ENCODE measurements around the gene KRTAP3-1. TPM values are rescaled to one million over a fixed set of nuclear protein-coding genes. Genes with fewer than 3 reads are reported as not detected.

The KRTAP3-1 gene
- total and polyA plus RNA-seq, 8 donors: not detected

- intact Hi-C loops (cut with DNase I; ENCODE audit: low total_unique reads): no loop called here
These were observed 15.8 kb upstream of the KRTAP3-1 start for GRCh38 chr17:41024697-41025096.

GRCh38 chr17:41020336-41020735 is 11.4 kb upstream of the KRTAP3-1 start:
- H3K9me3 ChIP-seq: peaks cover 0 to 4% (median 0%) of the 10 kb centered on the region in 4 donors
- DNase-seq: no peak
- no peaks in the 10 kb centered on the region for H3K27me3 ChIP-seq
- no peak overlapping the region for H3K4me3 ChIP-seq
- H3K27ac ChIP-seq: no peak overlapping the region
- no peaks in the 10 kb centered on the region for H3K4me1 ChIP-seq
- intact Hi-C loops (cut with DNase I; ENCODE audit: low total_unique reads): no loop called here
- TF ChIP-seq POLR2AphosphoS5 (IDR thresholded peaks at IDR 0.05) (no peak), CTCF (IDR thresholded peaks at IDR 0.05) (no peak), POLR2A (IDR thresholded peaks at IDR 0.05) (no peak), EP300 (IDR thresholded peaks at IDR 0.05) (no peak)
- H3K36me3 ChIP-seq: no peaks in the 10 kb centered on the region

More at GRCh38 chr17:41024697-41025096, 15.8 kb upstream of the KRTAP3-1 start:
- Histone ChIP-seq H3K4me1 (no peaks in the 10 kb centered on the region), H3K9me3 (peaks cover 0 to 4% (median 0%) of the 10 kb centered on the region in 4 donors), H3K36me3 (no peaks in the 10 kb centered on the region), H3K27me3 (peaks cover 0 to 3% (median 0%) of the 10 kb centered on the region in 3 donors), H3K4me3 (no peak overlapping the region), H3K27ac (no peak overlapping the region)
- TF ChIP-seq POLR2A (IDR thresholded peaks at IDR 0.05): no peak
- TF ChIP-seq POLR2AphosphoS5 (IDR thresholded peaks at IDR 0.05): no peak
- no peak for TF ChIP-seq CTCF (IDR thresholded peaks at IDR 0.05)
- TF ChIP-seq EP300 (IDR thresholded peaks at IDR 0.05): no peak
- DNase-seq: no peak
- WGBS, 5 donors: 75 to 86% (median 85%) methylated on average over 3 of the region's 3 CpGs

GRCh38 chr17:41019415-41019814 is 10.5 kb upstream of the KRTAP3-1 start:
- Histone ChIP-seq H3K9me3 (peaks cover 0 to 4% (median 0%) of the 10 kb centered on the region in 4 donors), H3K4me3 (no peak overlapping the region), H3K36me3 (no peaks in the 10 kb centered on the region), H3K27ac (no peak overlapping the region), H3K27me3 (no peaks in the 10 kb centered on the region), H3K4me1 (no peaks in the 10 kb centered on the region)
- no peak for DNase-seq
- TF ChIP-seq POLR2A (IDR thresholded peaks at IDR 0.05) (no peak), EP300 (IDR thresholded peaks at IDR 0.05) (no peak), CTCF (IDR thresholded peaks at IDR 0.05) (no peak), POLR2AphosphoS5 (IDR thresholded peaks at IDR 0.05) (no peak)
- WGBS, 5 donors: 93 to 98% (median 94%) methylated on average over 3 of the region's 3 CpGs
- intact Hi-C loops (cut with DNase I; ENCODE audit: low total_unique reads): no loop called here

GRCh38 chr17:41018541-41018940 is 9.6 kb upstream of the KRTAP3-1 start:
- Histone ChIP-seq H3K4me3 (no peak overlapping the region), H3K4me1 (no peaks in the 10 kb centered on the region), H3K36me3 (no peaks in the 10 kb centered on the region), H3K27me3 (no peaks in the 10 kb centered on the region), H3K9me3 (peaks cover 0 to 4% (median 0%) of the 10 kb centered on the region in 4 donors), H3K27ac (no peak overlapping the region)
- TF ChIP-seq EP300 (IDR thresholded peaks at IDR 0.05) (no peak), POLR2AphosphoS5 (IDR thresholded peaks at IDR 0.05) (no peak), POLR2A (IDR thresholded peaks at IDR 0.05) (no peak)
- DNase-seq: no peak
- intact Hi-C loops (cut with DNase I; ENCODE audit: low total_unique reads): no loop called here
- WGBS, 5 donors: 64 to 82% (median 78%) methylated on average over 3 of the region's 3 CpGs

GRCh38 chr17:41016578-41017215 is 7.8 kb upstream of the KRTAP3-1 start:
- H3K27me3 ChIP-seq: no peaks in the 10 kb centered on the region
- H3K4me1 ChIP-seq: no peaks in the 10 kb centered on the region
- intact Hi-C loops (cut with DNase I; ENCODE audit: low total_unique reads): no loop called here
- H3K4me3 ChIP-seq: no peak overlapping the region
- H3K36me3 ChIP-seq: no peaks in the 10 kb centered on the region
- DNase-seq: no peak
- no peak for TF ChIP-seq CTCF (IDR thresholded peaks at IDR 0.05)
- no peak for TF ChIP-seq POLR2A (IDR thresholded peaks at IDR 0.05)
- TF ChIP-seq EP300 (IDR thresholded peaks at IDR 0.05): no peak
- no peak for TF ChIP-seq POLR2AphosphoS5 (IDR thresholded peaks at IDR 0.05)
- H3K27ac ChIP-seq: no peak overlapping the region
- 64 to 78% (median 71%) methylated on average over 13 of the region's 13 CpGs for WGBS, 5 donors
- H3K9me3 ChIP-seq: no peaks in the 10 kb centered on the region
